HCT116 (cell line): Measurements from ENCODE around the gene DDX24. TPM values are rescaled to one million over a fixed set of nuclear protein-coding genes. Genes with fewer than 3 reads are reported as not detected.

Source experiments
- ATAC-seq: fragments of 200-7000 bp; cut with Tn5 transposase; 2 replicates; pipeline ENCODE4 v1.9.1; 2020; ENCODE audit warnings: mild to moderate bottlenecking, moderate library complexity
- BruUV-seq: library from RNA; stranded (reverse); fragments of 400-500 nt; replicated peaks from 2 replicates; lab custom pipeline; 2021; lab: Mats Ljungman, UMichigan
- CTCF ChIA-PET: fragments of 300-600 bp; sonication (Branson Sonifier 250); formaldehyde crosslinking; loops from one replicate; lab custom pipeline; 2021; ENCODE audit warnings: antibody characterized with exemption; lab: Charles Lee
- POLR2A ChIA-PET: fragments of 300-600, 350-600 bp; sonication (Branson Sonifier 250); formaldehyde crosslinking; loops from one replicate; lab custom pipeline; 2021; ENCODE audit warnings: antibody characterized with exemption; lab: Charles Lee
- RAD21 ChIA-PET, 2 experiments: fragments of 300-600 bp; sonication (Branson Sonifier 250); formaldehyde crosslinking; loops; one replicate each; lab custom pipeline; 2023; ENCODE audit warnings: low total read pairs in 2 of 2; ENCODE audit not compliant: uncharacterized antibody in 2 of 2, unreplicated experiment in 2 of 2, low non-redundant PET in 1 of 2; lab: Charles Lee
- DNase-seq: peaks from one replicate; pipeline ENCODE4 v3.0.0-alpha.2; 2010; ENCODE audit warnings: low read depth, low spot score
- H2AFZ ChIP-seq: fragments of 200-600 bp; shearing (Covaris generic), sonication (generic); 2 replicates; pipeline ENCODE4 v1.6.1; 2017; ENCODE audit warnings: low read depth, mixed run types, mixed read lengths, antibody characterized with exemption, low read length; ENCODE audit not compliant: poor library complexity, severe bottlenecking
- H3K27ac ChIP-seq: 2 replicates; pipeline ENCODE4 v1.5.1; 2012; ENCODE audit warnings: low read depth, low read length
- H3K27me3 ChIP-seq: fragments of 200-600 bp; sonication (generic); 2 replicates; pipeline ENCODE4 v1.6.1; 2016; ENCODE audit warnings: mixed run types, low read length, mixed read lengths; ENCODE audit not compliant: insufficient read depth
- H3K36me3 ChIP-seq, 2 experiments: fragments of 200-500 bp in 1 of 2; fragments of 200-600 bp in 1 of 2; sonication (Bioruptor generic) in 1 of 2; sonication (generic) in 1 of 2; 2 replicates each; pipeline versions ENCODE4 v1.5.1 to v1.6.1; 2014 to 2016; ENCODE audit warnings: low read length in 2 of 2, inconsistent platforms in 1 of 2, mixed read lengths in 1 of 2, mixed run types in 1 of 2; ENCODE audit not compliant: insufficient read depth in 2 of 2, control insufficient read depth in 1 of 2
- H3K4me1 ChIP-seq, 2 experiments: fragments of 200-600 bp in 1 of 2; sonication (generic) in 1 of 2; 2 replicates each; pipeline versions ENCODE4 v1.5.1 to v1.6.1; 2012 to 2017; ENCODE audit warnings: low read length in 2 of 2, inconsistent platforms in 1 of 2, mild to moderate bottlenecking in 1 of 2, mixed read lengths in 1 of 2, mixed run types in 1 of 2, moderate library complexity in 1 of 2; ENCODE audit not compliant: insufficient read depth in 2 of 2, control insufficient read depth in 1 of 2
- H3K4me2 ChIP-seq: fragments of 200-600 bp; sonication (generic); 2 replicates; pipeline ENCODE4 v1.6.1; 2017; ENCODE audit warnings: mixed run types, low read length, mixed read lengths
- H3K4me3 ChIP-seq, 2 experiments: fragments of 200-600 bp in 1 of 2; sonication (generic) in 1 of 2; replicated peaks in 1 of 2; 2 replicates each; pipeline ENCODE4 v1.5.1; 2011 to 2016; ENCODE audit warnings: low read length in 2 of 2, control low read depth in 1 of 2, low read depth in 1 of 2, mild to moderate bottlenecking in 1 of 2, mixed read lengths in 1 of 2, mixed run types in 1 of 2
- H3K79me2 ChIP-seq: fragments of 200-600 bp; sonication (generic); 2 replicates; pipeline ENCODE4 v1.6.1; 2017; ENCODE audit warnings: mild to moderate bottlenecking, mixed run types, low read length, moderate library complexity, mixed read lengths; ENCODE audit not compliant: insufficient read depth
- H3K9ac ChIP-seq: fragments of 200-600 bp; sonication (generic); 2 replicates; pipeline ENCODE4 v1.6.1; 2016; ENCODE audit warnings: low read length, mixed read lengths
- H3K9me2 ChIP-seq: fragments of 200-600 bp; sonication (generic), shearing (Covaris generic); 2 replicates; pipeline ENCODE4 v1.6.1; 2017; ENCODE audit warnings: mixed run types, mild to moderate bottlenecking, moderate library complexity; ENCODE audit not compliant: insufficient read depth
- H3K9me3 ChIP-seq, 2 experiments: fragments of 200-500 bp in 1 of 2; fragments of 200-600 bp in 1 of 2; sonication (Bioruptor generic) in 1 of 2; sonication (generic) in 1 of 2; 2 replicates each; pipeline ENCODE4 v1.6.1; 2014 to 2017; ENCODE audit warnings: low read length in 2 of 2, mixed read lengths in 2 of 2, inconsistent platforms in 1 of 2, low read depth in 1 of 2, mild to moderate bottlenecking in 1 of 2, mixed run types in 1 of 2, moderate library complexity in 1 of 2; ENCODE audit not compliant: control insufficient read depth in 1 of 2, insufficient read depth in 1 of 2
- H4K20me1 ChIP-seq: fragments of 200-600 bp; sonication (generic), shearing (Covaris generic); 2 replicates; pipeline ENCODE4 v1.6.1; 2017; ENCODE audit warnings: mixed run types, mild to moderate bottlenecking, moderate library complexity; ENCODE audit not compliant: insufficient read depth
- ATF3 ChIP-seq: IDR thresholded peaks from 2 replicates; pipeline ENCODE4 v1.6.1; 2012
- ELF1 ChIP-seq: IDR thresholded peaks from 2 replicates; pipeline ENCODE4 v1.6.1; 2012; ENCODE audit warnings: low read depth, borderline replicate concordance
- FOSL1 ChIP-seq: IDR thresholded peaks from 2 replicates; pipeline ENCODE4 v1.6.1; 2012; ENCODE audit warnings: low read depth
- JUND ChIP-seq: IDR thresholded peaks from 2 replicates; pipeline ENCODE4 v1.6.1; 2012
- RAD21 ChIP-seq: IDR thresholded peaks from 2 replicates; pipeline ENCODE4 v1.6.1; 2012; ENCODE audit warnings: low read depth, mild to moderate bottlenecking
- SIN3A ChIP-seq: IDR thresholded peaks from 2 replicates; pipeline ENCODE4 v1.6.1; 2012; ENCODE audit warnings: low read depth
- SRF ChIP-seq: IDR thresholded peaks from 2 replicates; pipeline ENCODE4 v1.6.1; 2012; ENCODE audit warnings: low read depth
- ZFX ChIP-seq: fragments of 450-650 bp; IDR thresholded peaks from 2 replicates; pipeline ENCODE4 v1.6.1; 2017
- ZNF274 ChIP-seq: fragments of 200-500 bp; sonication (Bioruptor generic); IDR thresholded peaks from 2 replicates; pipeline ENCODE4 v1.6.1; 2014; ENCODE audit warnings: mild to moderate bottlenecking, low read depth, low read length, inconsistent platforms
- intact Hi-C: fragments of 100-400 bp; cut with micrococcal nuclease; formaldehyde crosslinking; loops from 2 replicates; pipeline ENCODE4 v1.10.0; 2022
- total RNA-seq: library from RNA; stranded (reverse); gene quantifications from one replicate; pipeline ENCODE4 v1.2.1, GENCODE V29; 2021; ENCODE audit not compliant: unreplicated experiment
- TF ChIP-seq, protein P1 (sequence below): IDR thresholded peaks from 2 replicates; pipeline ENCODE4 v1.6.1; 2011; ENCODE audit warnings: mild to moderate bottlenecking, low read length, moderate library complexity; ENCODE audit not compliant: insufficient replicate concordance; ENCODE audit errors: extremely low read depth
- TF ChIP-seq, protein P2 (sequence below), 3 experiments: fragments of 200-600 bp in 1 of 3; sonication (generic) in 1 of 3; IDR thresholded peaks in 2 of 3; conservative IDR thresholded peaks in 1 of 3; 2 replicates each; pipeline ENCODE4 v1.5.1; 2012 to 2017; ENCODE audit warnings: low read depth in 2 of 3, low read length in 2 of 3, antibody characterized with exemption in 1 of 3, borderline replicate concordance in 1 of 3, control low read depth in 1 of 3, mild to moderate bottlenecking in 1 of 3, mixed read lengths in 1 of 3, mixed run types in 1 of 3, moderate library complexity in 1 of 3; ENCODE audit not compliant: insufficient read depth in 1 of 3
- TF ChIP-seq, protein P3 (sequence below): IDR thresholded peaks from 2 replicates; pipeline ENCODE4 v1.6.1; 2012; ENCODE audit warnings: low read depth
- TF ChIP-seq, protein P4 (sequence below): IDR thresholded peaks from 2 replicates; pipeline ENCODE4 v1.6.1; 2012

Gene DDX24
- total RNA-seq, 1 experiment from 2014 or later, result 169 TPM

DNA sequence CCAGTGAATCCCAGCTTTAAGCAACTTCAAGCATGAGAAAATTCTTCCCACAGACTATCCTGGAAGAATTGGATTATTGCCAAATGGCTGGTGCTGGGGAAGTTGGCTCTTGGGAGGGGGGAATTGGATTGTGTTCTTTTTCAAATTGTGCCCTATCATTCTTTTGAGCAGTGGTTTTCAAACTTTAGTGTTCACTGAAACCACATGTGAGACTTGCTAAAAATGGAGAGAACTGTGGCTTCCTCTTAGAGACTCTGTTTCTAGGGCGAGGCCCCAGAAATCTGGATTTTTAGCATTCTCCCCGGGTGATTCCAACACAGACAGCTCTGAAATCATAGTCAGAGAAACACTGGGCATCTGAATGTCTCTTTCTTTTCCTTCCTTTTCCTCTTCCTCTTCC is 69.2 kb downstream of the DDX24 start:
- H3K4me1 ChIP-seq, result peaks cover 2 to 11% of the 10 kb centered on the region in 2 experiments; a peak in 1 of 4 replicates
- no peak overlapping the region for H3K4me3 ChIP-seq
- no peaks in the 10 kb centered on the region for H3K36me3 ChIP-seq
- H3K27ac ChIP-seq, result no peak overlapping the region
- intact Hi-C loops, result no loop called here
- H4K20me1 ChIP-seq, result no peaks in the 10 kb centered on the region
- H2AFZ ChIP-seq, result no peak overlapping the region
- peak overlapping the region; percentile 21; the same call in 1 of the 2 replicates for H3K4me2 ChIP-seq
- no peak for ATAC-seq
- H3K9me3 ChIP-seq, result no peaks in the 10 kb centered on the region
- no peaks in the 10 kb centered on the region for H3K79me2 ChIP-seq
- BruUV-seq, result no TSS peak
- DNase-seq, result no peak
- H3K9ac ChIP-seq, result no peak overlapping the region
- ChIA-PET POLR2A (no interaction called here), RAD21 (no interaction called here), CTCF (interaction anchor here (0.9 to 1.5 kb wide), 2 partner anchors 14 to 72 kb away, joined by 4 to 5 read pairs; partner anchors contain the start of gene OTUB2)
- no peaks in the 10 kb centered on the region for H3K27me3 ChIP-seq
- TF ChIP-seq, protein P1, sequence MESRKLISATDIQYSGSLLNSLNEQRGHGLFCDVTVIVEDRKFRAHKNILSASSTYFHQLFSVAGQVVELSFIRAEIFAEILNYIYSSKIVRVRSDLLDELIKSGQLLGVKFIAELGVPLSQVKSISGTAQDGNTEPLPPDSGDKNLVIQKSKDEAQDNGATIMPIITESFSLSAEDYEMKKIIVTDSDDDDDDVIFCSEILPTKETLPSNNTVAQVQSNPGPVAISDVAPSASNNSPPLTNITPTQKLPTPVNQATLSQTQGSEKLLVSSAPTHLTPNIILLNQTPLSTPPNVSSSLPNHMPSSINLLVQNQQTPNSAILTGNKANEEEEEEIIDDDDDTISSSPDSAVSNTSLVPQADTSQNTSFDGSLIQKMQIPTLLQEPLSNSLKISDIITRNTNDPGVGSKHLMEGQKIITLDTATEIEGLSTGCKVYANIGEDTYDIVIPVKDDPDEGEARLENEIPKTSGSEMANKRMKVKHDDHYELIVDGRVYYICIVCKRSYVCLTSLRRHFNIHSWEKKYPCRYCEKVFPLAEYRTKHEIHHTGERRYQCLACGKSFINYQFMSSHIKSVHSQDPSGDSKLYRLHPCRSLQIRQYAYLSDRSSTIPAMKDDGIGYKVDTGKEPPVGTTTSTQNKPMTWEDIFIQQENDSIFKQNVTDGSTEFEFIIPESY, result no peak
- TF ChIP-seq, protein P2, sequence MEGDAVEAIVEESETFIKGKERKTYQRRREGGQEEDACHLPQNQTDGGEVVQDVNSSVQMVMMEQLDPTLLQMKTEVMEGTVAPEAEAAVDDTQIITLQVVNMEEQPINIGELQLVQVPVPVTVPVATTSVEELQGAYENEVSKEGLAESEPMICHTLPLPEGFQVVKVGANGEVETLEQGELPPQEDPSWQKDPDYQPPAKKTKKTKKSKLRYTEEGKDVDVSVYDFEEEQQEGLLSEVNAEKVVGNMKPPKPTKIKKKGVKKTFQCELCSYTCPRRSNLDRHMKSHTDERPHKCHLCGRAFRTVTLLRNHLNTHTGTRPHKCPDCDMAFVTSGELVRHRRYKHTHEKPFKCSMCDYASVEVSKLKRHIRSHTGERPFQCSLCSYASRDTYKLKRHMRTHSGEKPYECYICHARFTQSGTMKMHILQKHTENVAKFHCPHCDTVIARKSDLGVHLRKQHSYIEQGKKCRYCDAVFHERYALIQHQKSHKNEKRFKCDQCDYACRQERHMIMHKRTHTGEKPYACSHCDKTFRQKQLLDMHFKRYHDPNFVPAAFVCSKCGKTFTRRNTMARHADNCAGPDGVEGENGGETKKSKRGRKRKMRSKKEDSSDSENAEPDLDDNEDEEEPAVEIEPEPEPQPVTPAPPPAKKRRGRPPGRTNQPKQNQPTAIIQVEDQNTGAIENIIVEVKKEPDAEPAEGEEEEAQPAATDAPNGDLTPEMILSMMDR (IDR thresholded peaks at IDR 0.05 in 2 of 3, conservative IDR thresholded peaks at IDR 0.05 in 1 of 3; ENCODE audit: borderline replicate concordance in 1 of 3, insufficient read depth in 1 of 3, low read depth in 2 of 3, low read length in 2 of 3), result no peak
- TF ChIP-seq JUND (no peak), FOSL1 (no peak), SRF (no peak), ZNF274 (no peak), SIN3A (no peak), ZFX (no peak), RAD21 (no peak), ATF3 (no peak), ELF1 (no peak)
- TF ChIP-seq, protein P3, sequence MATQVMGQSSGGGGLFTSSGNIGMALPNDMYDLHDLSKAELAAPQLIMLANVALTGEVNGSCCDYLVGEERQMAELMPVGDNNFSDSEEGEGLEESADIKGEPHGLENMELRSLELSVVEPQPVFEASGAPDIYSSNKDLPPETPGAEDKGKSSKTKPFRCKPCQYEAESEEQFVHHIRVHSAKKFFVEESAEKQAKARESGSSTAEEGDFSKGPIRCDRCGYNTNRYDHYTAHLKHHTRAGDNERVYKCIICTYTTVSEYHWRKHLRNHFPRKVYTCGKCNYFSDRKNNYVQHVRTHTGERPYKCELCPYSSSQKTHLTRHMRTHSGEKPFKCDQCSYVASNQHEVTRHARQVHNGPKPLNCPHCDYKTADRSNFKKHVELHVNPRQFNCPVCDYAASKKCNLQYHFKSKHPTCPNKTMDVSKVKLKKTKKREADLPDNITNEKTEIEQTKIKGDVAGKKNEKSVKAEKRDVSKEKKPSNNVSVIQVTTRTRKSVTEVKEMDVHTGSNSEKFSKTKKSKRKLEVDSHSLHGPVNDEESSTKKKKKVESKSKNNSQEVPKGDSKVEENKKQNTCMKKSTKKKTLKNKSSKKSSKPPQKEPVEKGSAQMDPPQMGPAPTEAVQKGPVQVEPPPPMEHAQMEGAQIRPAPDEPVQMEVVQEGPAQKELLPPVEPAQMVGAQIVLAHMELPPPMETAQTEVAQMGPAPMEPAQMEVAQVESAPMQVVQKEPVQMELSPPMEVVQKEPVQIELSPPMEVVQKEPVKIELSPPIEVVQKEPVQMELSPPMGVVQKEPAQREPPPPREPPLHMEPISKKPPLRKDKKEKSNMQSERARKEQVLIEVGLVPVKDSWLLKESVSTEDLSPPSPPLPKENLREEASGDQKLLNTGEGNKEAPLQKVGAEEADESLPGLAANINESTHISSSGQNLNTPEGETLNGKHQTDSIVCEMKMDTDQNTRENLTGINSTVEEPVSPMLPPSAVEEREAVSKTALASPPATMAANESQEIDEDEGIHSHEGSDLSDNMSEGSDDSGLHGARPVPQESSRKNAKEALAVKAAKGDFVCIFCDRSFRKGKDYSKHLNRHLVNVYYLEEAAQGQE, result no peak
- TF ChIP-seq, protein P4, sequence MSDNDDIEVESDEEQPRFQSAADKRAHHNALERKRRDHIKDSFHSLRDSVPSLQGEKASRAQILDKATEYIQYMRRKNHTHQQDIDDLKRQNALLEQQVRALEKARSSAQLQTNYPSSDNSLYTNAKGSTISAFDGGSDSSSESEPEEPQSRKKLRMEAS, result no peak
- H3K9me2 ChIP-seq, result no peaks in the 10 kb centered on the region
